ENCODE data around the gene MED6. TPM values are rescaled to one million over a fixed set of nuclear protein-coding genes. Genes with fewer than 3 reads are reported as not detected.
A peak's percentile ranks its signal among the peaks of the same experiment; 100 is the strongest.

The MED6 gene
- total and polyA plus RNA-seq, 4 donors, result 15.5 to 40.1 (median 28.2) TPM

GRCh38 chr14:70641548-70642302 lies 41.3 kb upstream of the MED6 start, which contains the start of gene TTC9:
TTC9 (plus strand) TSS chr14:70641916; CDS start chr14:70642130, 214 bp downstream.
- H3K27ac ChIP-seq (ENCODE audit: low read depth in 1 of 2, low read length in 2 of 2), result no peak within 1 kb of the TSS
- ATAC-seq (ENCODE audit: low FRiP score), result peak; percentile 76

GRCh38 chr14:70640938-70641547 lies 40.6 kb upstream of the MED6 start:
- intact Hi-C loops (cut with DNase I), result loop anchor here in 1 of 2 donors (5.0 kb wide), 2 partner anchors 34 to 71 kb away; no protein-coding TSS in a partner anchor
- DNase-seq, result peak; percentile 46 to 79
- ATAC-seq (ENCODE audit: low FRiP score), result peak; percentile 58
- H3K4me1 ChIP-seq (ENCODE audit: control insufficient read depth in 1 of 2, insufficient read depth in 2 of 2, low read length in 2 of 2), result peaks cover 0 to 5% of the 10 kb centered on the region in 2 donors
- 0 to 1% methylated on average over 28 of the region's 28 CpGs for WGBS, 2 donors
- H3K4me3 ChIP-seq (ENCODE audit: low read length in 2 of 2), result peak overlapping the region; percentile 93 to 99
- no peaks in the 10 kb centered on the region for H3K9me3 ChIP-seq (ENCODE audit: control insufficient read depth, low read length)
- H3K27me3 ChIP-seq (ENCODE audit: control insufficient read depth in 1 of 2, insufficient read depth in 2 of 2, low read length in 1 of 2), result no peaks in the 10 kb centered on the region
- no peak overlapping the region for H3K27ac ChIP-seq (ENCODE audit: low read depth in 1 of 2, low read length in 2 of 2)
- no peaks in the 10 kb centered on the region for H3K36me3 ChIP-seq (ENCODE audit: control insufficient read depth in 1 of 2, insufficient read depth in 2 of 2, low read length in 1 of 2)

More at GRCh38 chr14:70641548-70642302, 41.3 kb upstream of the MED6 start, which contains the start of gene TTC9:
- peak; percentile 45 to 78 for DNase-seq
- Histone ChIP-seq H3K36me3 (ENCODE audit: control insufficient read depth in 1 of 2, insufficient read depth in 2 of 2, low read length in 1 of 2) (no peaks in the 10 kb centered on the region), H3K9me3 (ENCODE audit: control insufficient read depth, low read length) (no peaks in the 10 kb centered on the region), H3K27me3 (ENCODE audit: control insufficient read depth in 1 of 2, insufficient read depth in 2 of 2, low read length in 1 of 2) (no peaks in the 10 kb centered on the region), H3K4me1 (ENCODE audit: control insufficient read depth in 1 of 2, insufficient read depth in 2 of 2, low read length in 2 of 2) (peaks cover 0 to 5% of the 10 kb centered on the region in 2 donors), H3K4me3 (ENCODE audit: low read length in 2 of 2) (peak within 1 kb of the TSS; percentile 93 to 99)
- WGBS, 2 donors, result 1% methylated on average over 37 to 105 of the region's 105 CpGs
- intact Hi-C loops (cut with DNase I), result loop anchor here in 1 of 2 donors (5.0 kb wide), 2 partner anchors 34 to 71 kb away; no protein-coding TSS in a partner anchor

- Histone ChIP-seq H3K9me3 (ENCODE audit: control insufficient read depth, low read length) (no peaks in the 10 kb centered on the region), H3K4me3 (ENCODE audit: low read length in 2 of 2) (no peak overlapping the region), H3K36me3 (ENCODE audit: control insufficient read depth in 1 of 2, insufficient read depth in 2 of 2, low read length in 1 of 2) (no peaks in the 10 kb centered on the region), H3K4me1 (ENCODE audit: control insufficient read depth in 1 of 2, insufficient read depth in 2 of 2, low read length in 2 of 2) (no peaks in the 10 kb centered on the region), H3K27me3 (ENCODE audit: control insufficient read depth in 1 of 2, insufficient read depth in 2 of 2, low read length in 1 of 2) (no peaks in the 10 kb centered on the region), H3K27ac (ENCODE audit: low read depth in 1 of 2, low read length in 2 of 2) (no peak overlapping the region)
- intact Hi-C loops (cut with DNase I), result no loop called here
- ATAC-seq (ENCODE audit: low FRiP score) (no peak), DNase-seq (no peak)
- WGBS, 2 donors, result 77 to 82% methylated on average over 2 of the region's 2 CpGs
Measured at GRCh38 chr14:70638416-70638815, 38.0 kb upstream of the MED6 start.

GRCh38 chr14:70635971-70636595 lies 35.6 kb upstream of the MED6 start:
- WGBS, 2 donors, result 95 to 97% methylated on average over 6 of the region's 6 CpGs
- H3K4me3 ChIP-seq (ENCODE audit: low read length in 2 of 2), result no peak overlapping the region
- H3K36me3 ChIP-seq (ENCODE audit: control insufficient read depth in 1 of 2, insufficient read depth in 2 of 2, low read length in 1 of 2), result peaks cover 0 to 1% of the 10 kb centered on the region in 2 donors
- H3K27ac ChIP-seq (ENCODE audit: low read depth in 1 of 2, low read length in 2 of 2), result no peak overlapping the region
- no peaks in the 10 kb centered on the region for H3K4me1 ChIP-seq (ENCODE audit: control insufficient read depth in 1 of 2, insufficient read depth in 2 of 2, low read length in 2 of 2)
- ATAC-seq (ENCODE audit: low FRiP score) (no peak), DNase-seq (no peak)
- no peaks in the 10 kb centered on the region for H3K9me3 ChIP-seq (ENCODE audit: control insufficient read depth, low read length)
- H3K27me3 ChIP-seq (ENCODE audit: control insufficient read depth in 1 of 2, insufficient read depth in 2 of 2, low read length in 1 of 2), result no peaks in the 10 kb centered on the region
- intact Hi-C loops (cut with DNase I), result no loop called here

- Histone ChIP-seq H3K4me1 (ENCODE audit: control insufficient read depth in 1 of 2, insufficient read depth in 2 of 2, low read length in 2 of 2) (no peaks in the 10 kb centered on the region), H3K27me3 (ENCODE audit: control insufficient read depth in 1 of 2, insufficient read depth in 2 of 2, low read length in 1 of 2) (no peaks in the 10 kb centered on the region), H3K4me3 (ENCODE audit: low read length in 2 of 2) (no peak overlapping the region), H3K27ac (ENCODE audit: low read depth in 1 of 2, low read length in 2 of 2) (no peak overlapping the region), H3K9me3 (ENCODE audit: control insufficient read depth, low read length) (no peaks in the 10 kb centered on the region), H3K36me3 (ENCODE audit: control insufficient read depth in 1 of 2, insufficient read depth in 2 of 2, low read length in 1 of 2) (peaks cover 0 to 1% of the 10 kb centered on the region in 2 donors)
- no peak for DNase-seq
- ATAC-seq (ENCODE audit: low FRiP score), result no peak
- WGBS, 2 donors, result 56 to 63% methylated on average over 3 of the region's 3 CpGs
- intact Hi-C loops (cut with DNase I), result no loop called here
Measured at GRCh38 chr14:70631948-70632347, 31.5 kb upstream of the MED6 start.

- H3K27ac ChIP-seq (ENCODE audit: low read depth in 1 of 2, low read length in 2 of 2), result no peak overlapping the region
- no peak overlapping the region for H3K4me3 ChIP-seq (ENCODE audit: low read length in 2 of 2)
- 36 to 44% methylated on average over 1 of the region's 1 CpG for WGBS, 2 donors
- H3K36me3 ChIP-seq (ENCODE audit: control insufficient read depth in 1 of 2, insufficient read depth in 2 of 2, low read length in 1 of 2), result no peaks in the 10 kb centered on the region
- no peaks in the 10 kb centered on the region for H3K4me1 ChIP-seq (ENCODE audit: control insufficient read depth in 1 of 2, insufficient read depth in 2 of 2, low read length in 2 of 2)
- no peaks in the 10 kb centered on the region for H3K9me3 ChIP-seq (ENCODE audit: control insufficient read depth, low read length)
- no peak for ATAC-seq (ENCODE audit: low FRiP score)
- DNase-seq, result no peak
- no peaks in the 10 kb centered on the region for H3K27me3 ChIP-seq (ENCODE audit: control insufficient read depth in 1 of 2, insufficient read depth in 2 of 2, low read length in 1 of 2)
- intact Hi-C loops (cut with DNase I), result loop anchor here in 1 of 2 donors (10.0 kb wide), 1 partner anchor 190 kb away; no protein-coding TSS in a partner anchor
Measured at GRCh38 chr14:70624972-70625371, 24.5 kb upstream of the MED6 start.

- 41 to 49% methylated on average over 3 of the region's 3 CpGs for WGBS, 2 donors
- H3K4me1 ChIP-seq (ENCODE audit: control insufficient read depth in 1 of 2, insufficient read depth in 2 of 2, low read length in 2 of 2), result no peaks in the 10 kb centered on the region
- DNase-seq (no peak), ATAC-seq (ENCODE audit: low FRiP score) (no peak)
- no peak overlapping the region for H3K27ac ChIP-seq (ENCODE audit: low read depth in 1 of 2, low read length in 2 of 2)
- no peaks in the 10 kb centered on the region for H3K9me3 ChIP-seq (ENCODE audit: control insufficient read depth, low read length)
- no peak overlapping the region for H3K4me3 ChIP-seq (ENCODE audit: low read length in 2 of 2)
- intact Hi-C loops (cut with DNase I), result loop anchor here (1.0 to 10.0 kb wide), 3 partner anchors 92 to 195 kb away; no protein-coding TSS in a partner anchor
- H3K36me3 ChIP-seq (ENCODE audit: control insufficient read depth in 1 of 2, insufficient read depth in 2 of 2, low read length in 1 of 2), result no peaks in the 10 kb centered on the region
- no peaks in the 10 kb centered on the region for H3K27me3 ChIP-seq (ENCODE audit: control insufficient read depth in 1 of 2, insufficient read depth in 2 of 2, low read length in 1 of 2)
Measured at GRCh38 chr14:70622111-70622712, 21.8 kb upstream of the MED6 start.

GRCh38 chr14:70619708-70620107 lies 19.3 kb upstream of the MED6 start:
- no peaks in the 10 kb centered on the region for H3K4me1 ChIP-seq (ENCODE audit: control insufficient read depth in 1 of 2, insufficient read depth in 2 of 2, low read length in 2 of 2)
- H3K9me3 ChIP-seq (ENCODE audit: control insufficient read depth, low read length), result no peaks in the 10 kb centered on the region
- H3K27me3 ChIP-seq (ENCODE audit: control insufficient read depth in 1 of 2, insufficient read depth in 2 of 2, low read length in 1 of 2), result no peaks in the 10 kb centered on the region
- ATAC-seq (ENCODE audit: low FRiP score) (no peak), DNase-seq (no peak)
- no peak overlapping the region for H3K27ac ChIP-seq (ENCODE audit: low read depth in 1 of 2, low read length in 2 of 2)
- H3K36me3 ChIP-seq (ENCODE audit: control insufficient read depth in 1 of 2, insufficient read depth in 2 of 2, low read length in 1 of 2), result no peaks in the 10 kb centered on the region
- H3K4me3 ChIP-seq (ENCODE audit: low read length in 2 of 2), result no peak overlapping the region
- intact Hi-C loops (cut with DNase I), result loop anchor here in 1 of 2 donors (10.0 kb wide), 1 partner anchor 195 kb away; no protein-coding TSS in a partner anchor
